K562 (cell line): ENCODE measurements around the gene MUC16.

Experiments used
- ARHGAP35 ChIP-seq: fragments of 450-650 bp; IDR thresholded peaks from 2 replicates; pipeline ENCODE4 v1.6.1; 2018; ENCODE audit not compliant: partially characterized antibody
- BRCA1 ChIP-seq, 2 experiments: fragments of 450-650 bp in 1 of 2; sonication (generic) in 1 of 2; formaldehyde crosslinking in 1 of 2; IDR thresholded peaks; 2 replicates each; pipeline versions ENCODE4 v1.5.0 to v1.6.1; 2017 to 2020; ENCODE audit warnings: mild to moderate bottlenecking in 1 of 2, missing genetic modification reagents in 1 of 2
- EZH2 ChIP-seq: IDR thresholded peaks from 2 replicates; pipeline ENCODE4 v1.6.1; 2012; ENCODE audit warnings: low read depth, mild to moderate bottlenecking, inconsistent platforms, low read length, borderline replicate concordance
- MIER1 ChIP-seq: fragments of 450-650 bp; IDR thresholded peaks from 2 replicates; pipeline ENCODE4 v1.6.1; 2016; ENCODE audit warnings: antibody characterized with exemption, mild to moderate bottlenecking, low read depth
- NR2F6 ChIP-seq: fragments of 450-650 bp; formaldehyde crosslinking; IDR thresholded peaks from 2 replicates; pipeline ENCODE4 v1.4.0; 2020; ENCODE audit warnings: mild to moderate bottlenecking
- PATZ1 ChIP-seq: fragments of 250-450 bp; sonication (Bioruptor Pico); IDR thresholded peaks from 2 replicates; pipeline ENCODE4 v1.5.0; 2020; ENCODE audit warnings: mild to moderate bottlenecking, borderline replicate concordance
- POLR2A ChIP-seq: fragments of 450-650 bp; conservative IDR thresholded peaks from 2 replicates; pipeline ENCODE4 v1.6.1; 2016
- RFX7 ChIP-seq: fragments of 250-450 bp; sonication (Bioruptor Pico); IDR thresholded peaks from 2 replicates; pipeline ENCODE4 v1.5.1; 2021; ENCODE audit warnings: mild to moderate bottlenecking
- TBL1XR1 ChIP-seq, 2 experiments: IDR thresholded peaks; 2 replicates each; pipeline ENCODE4 v1.6.1; 2012; ENCODE audit warnings: improper control_type of control experiment in 2 of 2, low read length in 2 of 2, mild to moderate bottlenecking in 1 of 2
- TCF7L2 ChIP-seq: fragments of 150-350 bp; IDR thresholded peaks from 2 replicates; pipeline ENCODE4 v1.6.1; 2016; ENCODE audit warnings: low read depth, mild to moderate bottlenecking, low read length, moderate library complexity
- ZNF146 ChIP-seq: IDR thresholded peaks from one replicate; pipeline ENCODE4 v1.6.1; 2018; ENCODE audit warnings: missing compliant biosample characterization; ENCODE audit not compliant: unreplicated experiment
- TF ChIP-seq, protein P1 (sequence below), 3 experiments: IDR thresholded peaks in 2 of 3; conservative IDR thresholded peaks in 1 of 3; 2 replicates each; pipeline ENCODE4 v1.5.1; 2011 to 2012; ENCODE audit warnings: low read length in 3 of 3, mild to moderate bottlenecking in 3 of 3, control low read depth in 2 of 3, improper control_type of control experiment in 1 of 3, inconsistent platforms in 1 of 3, low read depth in 1 of 3, mixed read lengths in 1 of 3, moderate library complexity in 1 of 3; ENCODE audit not compliant: insufficient read depth in 2 of 3
- TF ChIP-seq, protein P2 (sequence below): fragments of 250-450 bp; sonication (Bioruptor Pico); IDR thresholded peaks from 2 replicates; pipeline ENCODE4 v1.8.0; 2021; ENCODE audit warnings: borderline replicate concordance, mild to moderate bottlenecking, moderate library complexity; ENCODE audit not compliant: poor library complexity, severe bottlenecking
- TF ChIP-seq, protein P3 (sequence below): fragments of 450-650 bp; formaldehyde crosslinking; IDR thresholded peaks from 2 replicates; pipeline ENCODE4 v1.4.0; 2020; ENCODE audit warnings: mild to moderate bottlenecking, moderate library complexity

DNA sequence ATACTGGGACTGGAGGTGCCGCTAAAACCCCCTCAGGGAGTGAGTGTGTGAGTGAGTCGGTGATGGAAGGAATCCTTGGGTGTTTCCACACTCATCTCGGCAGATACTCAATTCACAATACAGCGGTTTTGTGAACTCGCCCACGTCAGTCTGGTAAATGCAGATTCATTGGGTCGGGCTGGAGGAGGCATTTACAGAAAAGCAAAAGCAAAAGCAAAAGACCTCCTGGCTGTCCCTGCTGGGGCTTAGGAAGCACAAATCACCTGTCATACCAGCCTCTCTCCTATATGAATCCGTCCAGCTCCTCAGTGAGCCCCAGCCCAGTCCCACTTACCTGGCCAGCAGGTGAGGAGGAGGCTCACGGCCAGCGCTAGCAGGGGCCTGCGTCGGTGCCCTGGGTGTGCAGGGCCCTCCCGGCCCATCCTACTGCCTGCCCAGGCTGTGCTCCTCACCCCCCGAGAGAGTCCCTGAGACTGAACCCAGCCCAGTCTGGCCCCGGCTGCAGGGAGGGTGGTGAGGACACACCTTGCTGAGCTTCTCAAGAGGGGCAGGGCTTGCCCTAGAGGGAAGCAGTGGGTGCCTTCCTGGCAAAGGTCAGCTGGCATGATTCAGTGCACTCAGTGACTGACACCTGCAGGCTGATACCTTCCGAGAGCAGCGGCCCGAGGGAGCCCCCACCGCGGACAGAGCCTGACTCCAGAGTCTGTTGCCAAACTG lies at the start of gene MUC16:
- TF ChIP-seq NR2F6 = no peak
- TF ChIP-seq BRCA1 (IDR thresholded peaks at IDR 0.05) = no peak
- TF ChIP-seq BRCA1 (CRISPR knock-in tag; IDR thresholded peaks at IDR 0.05) = no peak
- TF ChIP-seq, protein P1, sequence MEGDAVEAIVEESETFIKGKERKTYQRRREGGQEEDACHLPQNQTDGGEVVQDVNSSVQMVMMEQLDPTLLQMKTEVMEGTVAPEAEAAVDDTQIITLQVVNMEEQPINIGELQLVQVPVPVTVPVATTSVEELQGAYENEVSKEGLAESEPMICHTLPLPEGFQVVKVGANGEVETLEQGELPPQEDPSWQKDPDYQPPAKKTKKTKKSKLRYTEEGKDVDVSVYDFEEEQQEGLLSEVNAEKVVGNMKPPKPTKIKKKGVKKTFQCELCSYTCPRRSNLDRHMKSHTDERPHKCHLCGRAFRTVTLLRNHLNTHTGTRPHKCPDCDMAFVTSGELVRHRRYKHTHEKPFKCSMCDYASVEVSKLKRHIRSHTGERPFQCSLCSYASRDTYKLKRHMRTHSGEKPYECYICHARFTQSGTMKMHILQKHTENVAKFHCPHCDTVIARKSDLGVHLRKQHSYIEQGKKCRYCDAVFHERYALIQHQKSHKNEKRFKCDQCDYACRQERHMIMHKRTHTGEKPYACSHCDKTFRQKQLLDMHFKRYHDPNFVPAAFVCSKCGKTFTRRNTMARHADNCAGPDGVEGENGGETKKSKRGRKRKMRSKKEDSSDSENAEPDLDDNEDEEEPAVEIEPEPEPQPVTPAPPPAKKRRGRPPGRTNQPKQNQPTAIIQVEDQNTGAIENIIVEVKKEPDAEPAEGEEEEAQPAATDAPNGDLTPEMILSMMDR (IDR thresholded peaks at IDR 0.05 in 2 of 3, conservative IDR thresholded peaks at IDR 0.05 in 1 of 3; ENCODE audit: insufficient read depth in 2 of 3, low read depth in 1 of 3, low read length in 3 of 3) = no peak
- no peak for TF ChIP-seq PATZ1 (CRISPR knock-in tag)
- TF ChIP-seq RFX7 (CRISPR knock-in tag) = no peak
- TF ChIP-seq ZNF146 (CRISPR knock-in tag) = no peak
- TF ChIP-seq, protein P2, sequence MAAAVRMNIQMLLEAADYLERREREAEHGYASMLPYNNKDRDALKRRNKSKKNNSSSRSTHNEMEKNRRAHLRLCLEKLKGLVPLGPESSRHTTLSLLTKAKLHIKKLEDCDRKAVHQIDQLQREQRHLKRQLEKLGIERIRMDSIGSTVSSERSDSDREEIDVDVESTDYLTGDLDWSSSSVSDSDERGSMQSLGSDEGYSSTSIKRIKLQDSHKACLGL (CRISPR knock-in tag) = no peak
- no peak for TF ChIP-seq POLR2A
- TF ChIP-seq EZH2 = no peak
- TF ChIP-seq TCF7L2 = no peak
- TF ChIP-seq, protein P3, sequence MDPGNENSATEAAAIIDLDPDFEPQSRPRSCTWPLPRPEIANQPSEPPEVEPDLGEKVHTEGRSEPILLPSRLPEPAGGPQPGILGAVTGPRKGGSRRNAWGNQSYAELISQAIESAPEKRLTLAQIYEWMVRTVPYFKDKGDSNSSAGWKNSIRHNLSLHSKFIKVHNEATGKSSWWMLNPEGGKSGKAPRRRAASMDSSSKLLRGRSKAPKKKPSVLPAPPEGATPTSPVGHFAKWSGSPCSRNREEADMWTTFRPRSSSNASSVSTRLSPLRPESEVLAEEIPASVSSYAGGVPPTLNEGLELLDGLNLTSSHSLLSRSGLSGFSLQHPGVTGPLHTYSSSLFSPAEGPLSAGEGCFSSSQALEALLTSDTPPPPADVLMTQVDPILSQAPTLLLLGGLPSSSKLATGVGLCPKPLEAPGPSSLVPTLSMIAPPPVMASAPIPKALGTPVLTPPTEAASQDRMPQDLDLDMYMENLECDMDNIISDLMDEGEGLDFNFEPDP = no peak
- TF ChIP-seq TBL1XR1 (IDR thresholded peaks at IDR 0.05; ENCODE audit: low read length in 2 of 2) = no peak
- TF ChIP-seq ARHGAP35 = no peak
- no peak for TF ChIP-seq MIER1
